HepG2 (cell line): Measurements from ENCODE around the gene SLC50A1. TPM values are rescaled to one million over a fixed set of nuclear protein-coding genes. Genes with fewer than 3 reads are reported as not detected.

Experiments
- ATAC-seq: fragments of 200-7000 bp; cut with Tn5 transposase; 3 replicates; pipeline ENCODE4 v1.9.1; 2020; ENCODE audit warnings: mild to moderate bottlenecking, moderate library complexity
- BruUV-seq: library from RNA; stranded (reverse); fragments of 400-500 nt; replicated peaks from 2 replicates; lab custom pipeline; 2021; lab: Mats Ljungman, UMichigan
- CTCF ChIA-PET: fragments of 300-600 bp; formaldehyde crosslinking; extraction: SDS; loops from one replicate; lab custom pipeline; 2021; ENCODE audit warnings: low total read pairs, inconsistent platforms, low intra/inter-chr PET ratio; lab: Yijun Ruan, JAX
- POLR2A ChIA-PET: fragments of 350-600 bp; sonication (Branson Sonifier 250); formaldehyde crosslinking; loops from one replicate; lab custom pipeline; 2020; ENCODE audit warnings: antibody characterized with exemption, inconsistent platforms; lab: Yijun Ruan, JAX
- DNase-seq: peaks from one replicate; pipeline ENCODE4 v3.0.0-alpha.2; 2015; ENCODE audit warnings: low spot score
- FAIRE-seq: peaks from 3 replicates; lab custom pipeline; 2011; peaks lifted over from hg19 to GRCh38; lab: Jason Lieb, UNC
- H2AFZ ChIP-seq: one replicate; pipeline ENCODE4 v1.6.1; 2011; ENCODE audit warnings: low read length, inconsistent platforms
- H3K27ac ChIP-seq: fragments of 300-600 bp; 3 replicates; pipeline ENCODE4 v1.8.0; 2011; ENCODE audit warnings: mixed run types, mild to moderate bottlenecking, mixed read lengths, low read length, inconsistent platforms; ENCODE audit not compliant: insufficient read depth; ENCODE audit errors: extremely low read length
- H3K27me3 ChIP-seq, 2 experiments: fragments of 200-600 bp in 1 of 2; 2 replicates in 1 of 2; 3 replicates in 1 of 2; pipeline versions ENCODE4 v1.6.0 to v1.8.0; 2011; ENCODE audit warnings: low read length in 2 of 2, mild to moderate bottlenecking in 2 of 2, moderate library complexity in 2 of 2, inconsistent platforms in 1 of 2; ENCODE audit not compliant: insufficient read depth in 2 of 2, control insufficient read depth in 1 of 2
- H3K36me3 ChIP-seq, 2 experiments: fragments of 200-600 bp in 1 of 2; replicated peaks in 1 of 2; 2 replicates in 1 of 2; 3 replicates in 1 of 2; pipeline versions ENCODE4 v1.5.1 to v1.8.0; 2011; ENCODE audit warnings: low read length in 2 of 2, inconsistent platforms in 1 of 2; ENCODE audit not compliant: insufficient read depth in 2 of 2, control insufficient read depth in 1 of 2
- H3K4me1 ChIP-seq: 2 replicates; pipeline ENCODE4 v1.5.1; 2012; ENCODE audit warnings: low read length, inconsistent platforms; ENCODE audit not compliant: insufficient read depth
- H3K4me2 ChIP-seq: 2 replicates; pipeline ENCODE4 v1.6.0; 2011; ENCODE audit warnings: low read depth, low read length, inconsistent platforms
- H3K4me3 ChIP-seq, 3 experiments: fragments of 200-600 bp in 1 of 3; sonication (generic), shearing (Covaris generic) in 1 of 3; replicated peaks in 1 of 3; 2 replicates each; pipeline ENCODE4 v1.5.1; 2011 to 2016; ENCODE audit warnings: low read length in 3 of 3, inconsistent platforms in 2 of 3, low read depth in 2 of 3, mild to moderate bottlenecking in 2 of 3, control low read depth in 1 of 3, mixed read lengths in 1 of 3; ENCODE audit not compliant: insufficient read depth in 1 of 3
- H3K79me2 ChIP-seq: one replicate; pipeline ENCODE4 v1.6.1; 2011; ENCODE audit warnings: low read length, inconsistent platforms; ENCODE audit not compliant: insufficient read depth
- H3K9ac ChIP-seq: 2 replicates; pipeline ENCODE4 v1.6.0; 2011; ENCODE audit warnings: mild to moderate bottlenecking, low read depth, low read length, inconsistent platforms; ENCODE audit not compliant: insufficient read depth
- H3K9me3 ChIP-seq: 2 replicates; pipeline ENCODE4 v1.5.1; 2012; ENCODE audit warnings: mild to moderate bottlenecking, low read length
- H4K20me1 ChIP-seq: 2 replicates; pipeline ENCODE4 v1.6.0; 2011; ENCODE audit warnings: inconsistent platforms, mild to moderate bottlenecking, low read length, moderate library complexity; ENCODE audit not compliant: insufficient read depth
- CC2D1A ChIP-seq: sonication (generic); formaldehyde crosslinking; IDR thresholded peaks from 2 replicates; pipeline ENCODE4 v1.8.1; 2023; ENCODE audit warnings: mild to moderate bottlenecking, missing genetic modification reagents
- ELF1 ChIP-seq: sonication (generic); formaldehyde crosslinking; IDR thresholded peaks from 2 replicates; pipeline ENCODE4 v1.4.0; 2020; ENCODE audit warnings: missing genetic modification reagents
- PCBP1 ChIP-seq: fragments of 200-400 bp; formaldehyde crosslinking; IDR thresholded peaks from 2 replicates; pipeline ENCODE4 v1.6.1; 2017; ENCODE audit warnings: mild to moderate bottlenecking, low read depth, low read length, borderline replicate concordance
- REPIN1 ChIP-seq: sonication (generic); formaldehyde crosslinking; IDR thresholded peaks from 2 replicates; pipeline ENCODE4 v1.8.0; 2022; ENCODE audit warnings: missing genetic modification reagents, low read depth, mild to moderate bottlenecking, borderline replicate concordance
- ZFX ChIP-seq: sonication (generic); formaldehyde crosslinking; IDR thresholded peaks from 2 replicates; pipeline ENCODE4 v1.4.0; 2020; ENCODE audit warnings: mild to moderate bottlenecking, low read depth, missing genetic modification reagents, moderate library complexity
- ZNF232 ChIP-seq: sonication (generic); formaldehyde crosslinking; IDR thresholded peaks from 2 replicates; pipeline ENCODE4 v1.4.0; 2020; ENCODE audit warnings: missing genetic modification reagents, borderline replicate concordance
- ZNF331 ChIP-seq: sonication (generic); formaldehyde crosslinking; IDR thresholded peaks from 2 replicates; pipeline ENCODE4 v1.4.0; 2020; ENCODE audit warnings: missing genetic modification reagents
- ZNF367 ChIP-seq: sonication (generic); formaldehyde crosslinking; IDR thresholded peaks from 2 replicates; pipeline ENCODE4 v1.4.0; 2020; ENCODE audit warnings: missing genetic modification reagents, borderline replicate concordance
- ZNF570 ChIP-seq: sonication (generic); formaldehyde crosslinking; IDR thresholded peaks from 2 replicates; pipeline ENCODE4 v1.4.0; 2020; ENCODE audit warnings: mild to moderate bottlenecking, missing genetic modification reagents, borderline replicate concordance
- WGBS: methylation state at CpG from one replicate; pipeline ENCODE4 v1.1.6; 2017; ENCODE audit warnings: low lambda C conversion rate; 5-methylcytosine and 5-hydroxymethylcytosine counted together
- in situ Hi-C: cut with HindIII; loops from 2 replicates; pipeline ENCODE4 v1.10.0; 2017; ENCODE audit warnings: low pct_unique_long_range_greater_than_20kb; ENCODE audit not compliant: extremely low pct_ligation_motif_present
- intact Hi-C: fragments of 100-400 bp; cut with micrococcal nuclease; formaldehyde crosslinking; loops from one replicate; pipeline ENCODE4 v1.10.0; 2022; ENCODE audit not compliant: unreplicated experiment
- polyA plus RNA-seq, 8 experiments: library from polyadenylated mRNA; depleted of rRNA in 3 of 8; stranded (reverse) in 7 of 8; unstranded in 1 of 8; fragments of >200 nt; fragmentation: Illumina TruSeq in 4 of 8; extraction: Trizol in 4 of 8; gene quantifications; 2 replicates each; pipeline versions ENCODE4 v1.2.1 to v1.2.3, GENCODE V29; 2011 to 2016; ENCODE audit warnings: low read depth in 4 of 8, missing spikeins in 1 of 8, mixed read lengths in 1 of 8; ENCODE audit not compliant: insufficient read depth in 1 of 8
- total RNA-seq, 5 experiments: library from RNA; depleted of rRNA; stranded (reverse); fragments of >200 nt; fragmentation: Illumina TruSeq; extraction: Trizol; gene quantifications; 2 replicates each; pipeline ENCODE4 v1.2.3, GENCODE V29; 2016; ENCODE audit warnings: low read depth in 1 of 5
- TF ChIP-seq, protein P1 (sequence below): IDR thresholded peaks from 2 replicates; pipeline ENCODE4 v1.6.1; 2016; ENCODE audit warnings: low read depth
- TF ChIP-seq, protein P2 (sequence below): sonication (generic); formaldehyde crosslinking; IDR thresholded peaks from 2 replicates; pipeline ENCODE4 v1.4.0; 2020; ENCODE audit warnings: missing genetic modification reagents
- TF ChIP-seq, protein P3 (sequence below): sonication (generic); formaldehyde crosslinking; IDR thresholded peaks from 2 replicates; pipeline ENCODE4 v1.5.0; 2020; ENCODE audit warnings: mild to moderate bottlenecking, missing genetic modification reagents, borderline replicate concordance
- TF ChIP-seq, protein P4 (sequence below): fragments of 450-650 bp; IDR thresholded peaks from 2 replicates; pipeline ENCODE4 v1.6.1; 2016

The SLC50A1 gene
- total and polyA plus RNA-seq, 2 of the 13 experiments (the other 11 are each of a cell fraction or from before 2014, with no cell fraction given): 22.5 to 46.8 TPM

DNA sequence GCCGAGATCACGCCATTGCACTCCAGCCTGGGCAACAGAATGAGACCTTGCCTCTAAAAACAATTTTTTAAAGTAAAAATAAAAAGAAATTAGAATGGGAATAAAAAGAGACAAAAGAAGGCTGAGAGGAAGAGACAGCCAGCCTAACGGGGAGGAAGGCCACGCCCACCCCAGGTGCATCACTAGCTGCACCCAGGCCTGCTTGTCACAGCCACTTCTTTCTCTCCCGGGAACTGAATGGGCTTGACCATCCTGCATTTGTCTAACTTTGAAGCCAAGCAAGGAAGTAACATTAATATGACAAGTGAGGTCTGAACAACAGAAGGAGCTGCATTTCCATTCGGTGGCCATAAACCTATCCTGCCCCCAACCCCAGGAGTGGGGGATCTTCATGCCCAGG is 28.8 kb upstream of the SLC50A1 start (continued):
- TF ChIP-seq, protein P1, sequence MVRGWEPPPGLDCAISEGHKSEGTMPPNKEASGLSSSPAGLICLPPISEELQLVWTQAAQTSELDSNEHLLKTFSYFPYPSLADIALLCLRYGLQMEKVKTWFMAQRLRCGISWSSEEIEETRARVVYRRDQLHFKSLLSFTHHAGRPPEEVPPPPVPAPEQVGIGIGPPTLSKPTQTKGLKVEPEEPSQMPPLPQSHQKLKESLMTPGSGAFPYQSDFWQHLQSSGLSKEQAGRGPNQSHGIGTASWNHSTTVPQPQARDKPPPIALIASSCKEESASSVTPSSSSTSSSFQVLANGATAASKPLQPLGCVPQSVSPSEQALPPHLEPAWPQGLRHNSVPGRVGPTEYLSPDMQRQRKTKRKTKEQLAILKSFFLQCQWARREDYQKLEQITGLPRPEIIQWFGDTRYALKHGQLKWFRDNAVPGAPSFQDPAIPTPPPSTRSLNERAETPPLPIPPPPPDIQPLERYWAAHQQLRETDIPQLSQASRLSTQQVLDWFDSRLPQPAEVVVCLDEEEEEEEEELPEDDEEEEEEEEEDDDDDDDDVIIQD: no peak
- TF ChIP-seq ZNF570 (no peak), ZFX (0 out of 2 replicates have a peak, but pooled peaks have one; percentile 19)

DNA sequence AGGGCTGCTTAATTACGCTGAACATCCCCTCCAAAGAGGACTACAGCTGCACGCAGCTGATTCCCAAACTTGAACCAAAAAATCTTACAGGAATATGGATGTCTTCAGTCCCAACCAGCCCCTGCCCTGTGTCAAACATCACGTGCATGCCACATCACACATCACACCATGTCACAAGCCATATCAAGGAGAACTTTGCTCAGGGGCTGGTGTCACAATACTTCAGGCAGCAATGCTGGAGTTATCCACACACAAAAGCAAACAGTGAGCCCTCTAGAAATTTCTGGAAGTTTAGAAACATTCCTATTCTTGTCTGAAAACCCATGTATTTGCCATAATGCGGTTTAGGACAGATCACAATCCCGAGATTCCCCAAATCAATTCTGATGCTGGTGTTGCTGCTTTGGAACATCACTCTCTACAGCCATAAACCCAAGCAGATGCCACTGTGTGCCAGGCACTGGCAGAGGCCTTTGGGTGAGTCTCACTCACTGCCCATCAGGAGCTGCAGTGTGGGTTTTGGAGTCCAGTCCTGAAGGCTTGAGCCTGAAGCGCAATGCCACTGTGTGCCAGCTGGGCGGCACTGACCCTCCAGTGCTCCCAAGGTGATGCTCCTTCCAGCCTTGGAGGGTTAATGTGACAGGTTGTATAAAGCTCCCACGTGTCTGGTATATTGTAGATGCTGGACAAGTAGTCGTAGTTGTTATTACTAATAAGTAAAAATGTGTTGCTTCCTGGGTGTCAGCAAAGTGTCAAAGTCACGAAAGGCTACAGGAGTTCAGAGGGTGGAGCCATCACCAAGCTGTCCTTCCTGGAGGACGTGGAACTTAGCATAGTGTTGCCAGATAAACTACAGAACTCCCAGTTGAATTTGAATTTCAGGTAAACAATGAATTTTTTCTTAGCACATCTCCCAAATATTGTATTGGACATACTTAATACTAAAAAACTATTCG is 28.1 kb upstream of the SLC50A1 start:
- FAIRE-seq (peak; percentile 88), ATAC-seq (peak; percentile 86), DNase-seq (peak; percentile 89)
- Histone ChIP-seq H3K4me1 (peaks cover 69% of the 10 kb centered on the region), H4K20me1 (no peaks in the 10 kb centered on the region), H3K27me3 (no peaks in the 10 kb centered on the region), H3K9me3 (no peaks in the 10 kb centered on the region), H3K79me2 (no peaks in the 10 kb centered on the region), H3K27ac (peak overlapping the region; percentile 61), H3K9ac (peak overlapping the region; percentile 39; the same call in 1 of the 2 replicates), H3K36me3 (no peaks in the 10 kb centered on the region), H2AFZ (peak overlapping the region; percentile 18), H3K4me2 (peak overlapping the region; percentile 61), H3K4me3 (peak overlapping the region in 1 of 3 experiments; percentile 12; a peak in 1 of 6 replicates)
- intact Hi-C loops: loop anchor here (2.0 kb wide), 1 partner anchor 19 kb away; the partner anchor contains the start of gene EFNA1
- ChIA-PET POLR2A (interaction anchor here (1.2 to 4.7 kb wide), 3 partner anchors 17 to 28 kb away, joined by 3 to 32 read pairs (median 4); partner anchors contain the start of genes EFNA1 and SLC50A1), CTCF (no interaction called here)
- in situ Hi-C loops: no loop called here
- no TSS peak for BruUV-seq
- WGBS: 35% methylated on average over 12 of the region's 12 CpGs
- peak; percentile 52; the same call in 1 of the 2 replicates for TF ChIP-seq REPIN1 (CRISPR knock-in tag)
- TF ChIP-seq ZNF232 (CRISPR knock-in tag): 0 out of 2 replicates have a peak, but pooled peaks have one; percentile 46
- TF ChIP-seq, protein P2, sequence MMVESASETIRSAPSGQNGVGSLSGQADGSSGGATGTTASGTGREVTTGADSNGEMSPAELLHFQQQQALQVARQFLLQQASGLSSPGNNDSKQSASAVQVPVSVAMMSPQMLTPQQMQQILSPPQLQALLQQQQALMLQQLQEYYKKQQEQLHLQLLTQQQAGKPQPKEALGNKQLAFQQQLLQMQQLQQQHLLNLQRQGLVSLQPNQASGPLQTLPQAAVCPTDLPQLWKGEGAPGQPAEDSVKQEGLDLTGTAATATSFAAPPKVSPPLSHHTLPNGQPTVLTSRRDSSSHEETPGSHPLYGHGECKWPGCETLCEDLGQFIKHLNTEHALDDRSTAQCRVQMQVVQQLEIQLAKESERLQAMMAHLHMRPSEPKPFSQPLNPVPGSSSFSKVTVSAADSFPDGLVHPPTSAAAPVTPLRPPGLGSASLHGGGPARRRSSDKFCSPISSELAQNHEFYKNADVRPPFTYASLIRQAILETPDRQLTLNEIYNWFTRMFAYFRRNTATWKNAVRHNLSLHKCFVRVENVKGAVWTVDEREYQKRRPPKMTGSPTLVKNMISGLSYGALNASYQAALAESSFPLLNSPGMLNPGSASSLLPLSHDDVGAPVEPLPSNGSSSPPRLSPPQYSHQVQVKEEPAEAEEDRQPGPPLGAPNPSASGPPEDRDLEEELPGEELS (CRISPR knock-in tag): peak; percentile 42; the same call in 1 of the 2 replicates
- TF ChIP-seq ZNF331 (CRISPR knock-in tag): peak; percentile 65
- TF ChIP-seq CC2D1A (CRISPR knock-in tag): no peak
- TF ChIP-seq, protein P3, sequence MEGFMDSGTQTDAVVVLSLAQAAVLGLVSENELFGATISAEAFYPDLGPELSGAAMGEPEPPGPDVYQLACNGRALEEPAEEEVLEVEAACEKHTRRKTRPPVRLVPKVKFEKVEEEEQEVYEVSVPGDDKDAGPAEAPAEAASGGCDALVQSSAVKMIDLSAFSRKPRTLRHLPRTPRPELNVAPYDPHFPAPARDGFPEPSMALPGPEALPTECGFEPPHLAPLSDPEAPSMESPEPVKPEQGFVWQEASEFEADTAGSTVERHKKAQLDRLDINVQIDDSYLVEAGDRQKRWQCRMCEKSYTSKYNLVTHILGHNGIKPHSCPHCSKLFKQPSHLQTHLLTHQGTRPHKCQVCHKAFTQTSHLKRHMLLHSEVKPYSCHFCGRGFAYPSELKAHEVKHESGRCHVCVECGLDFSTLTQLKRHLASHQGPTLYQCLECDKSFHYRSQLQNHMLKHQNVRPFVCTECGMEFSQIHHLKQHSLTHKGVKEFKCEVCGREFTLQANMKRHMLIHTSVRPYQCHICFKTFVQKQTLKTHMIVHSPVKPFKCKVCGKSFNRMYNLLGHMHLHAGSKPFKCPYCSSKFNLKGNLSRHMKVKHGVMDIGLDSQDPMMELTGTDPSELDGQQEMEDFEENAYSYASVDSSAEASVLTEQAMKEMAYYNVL (CRISPR knock-in tag): no peak; the same call in 1 of the 2 replicates
- no peak for TF ChIP-seq ELF1 (CRISPR knock-in tag)
- TF ChIP-seq, protein P4, sequence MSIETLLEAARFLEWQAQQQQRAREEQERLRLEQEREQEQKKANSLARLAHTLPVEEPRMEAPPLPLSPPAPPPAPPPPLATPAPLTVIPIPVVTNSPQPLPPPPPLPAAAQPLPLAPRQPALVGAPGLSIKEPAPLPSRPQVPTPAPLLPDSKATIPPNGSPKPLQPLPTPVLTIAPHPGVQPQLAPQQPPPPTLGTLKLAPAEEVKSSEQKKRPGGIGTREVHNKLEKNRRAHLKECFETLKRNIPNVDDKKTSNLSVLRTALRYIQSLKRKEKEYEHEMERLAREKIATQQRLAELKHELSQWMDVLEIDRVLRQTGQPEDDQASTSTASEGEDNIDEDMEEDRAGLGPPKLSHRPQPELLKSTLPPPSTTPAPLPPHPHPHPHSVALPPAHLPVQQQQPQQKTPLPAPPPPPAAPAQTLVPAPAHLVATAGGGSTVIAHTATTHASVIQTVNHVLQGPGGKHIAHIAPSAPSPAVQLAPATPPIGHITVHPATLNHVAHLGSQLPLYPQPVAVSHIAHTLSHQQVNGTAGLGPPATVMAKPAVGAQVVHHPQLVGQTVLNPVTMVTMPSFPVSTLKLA: no peak
- TF ChIP-seq PCBP1: no peak
- no peak for TF ChIP-seq ZNF367 (CRISPR knock-in tag)
